GM12891 (cell line): ENCODE measurements around the gene DSTN.

Experiments used
- PAX5 ChIP-seq: IDR thresholded peaks from 2 replicates; pipeline ENCODE4 v1.6.1; 2011; ENCODE audit warnings: low read length, moderate library complexity, mild to moderate bottlenecking; ENCODE audit not compliant: insufficient read depth, severe bottlenecking
- POLR2A ChIP-seq: IDR thresholded peaks from 2 replicates; pipeline ENCODE4 v1.6.1; 2011; ENCODE audit warnings: low read depth, low read length, control low read depth
- POLR2AphosphoS5 ChIP-seq: IDR thresholded peaks from 2 replicates; pipeline ENCODE4 v1.6.1; 2011; ENCODE audit warnings: low read depth, low read length, control low read depth
- TAF1 ChIP-seq: IDR thresholded peaks from 2 replicates; pipeline ENCODE4 v1.6.1; 2011; ENCODE audit warnings: low read depth, low read length, control low read depth

DNA sequence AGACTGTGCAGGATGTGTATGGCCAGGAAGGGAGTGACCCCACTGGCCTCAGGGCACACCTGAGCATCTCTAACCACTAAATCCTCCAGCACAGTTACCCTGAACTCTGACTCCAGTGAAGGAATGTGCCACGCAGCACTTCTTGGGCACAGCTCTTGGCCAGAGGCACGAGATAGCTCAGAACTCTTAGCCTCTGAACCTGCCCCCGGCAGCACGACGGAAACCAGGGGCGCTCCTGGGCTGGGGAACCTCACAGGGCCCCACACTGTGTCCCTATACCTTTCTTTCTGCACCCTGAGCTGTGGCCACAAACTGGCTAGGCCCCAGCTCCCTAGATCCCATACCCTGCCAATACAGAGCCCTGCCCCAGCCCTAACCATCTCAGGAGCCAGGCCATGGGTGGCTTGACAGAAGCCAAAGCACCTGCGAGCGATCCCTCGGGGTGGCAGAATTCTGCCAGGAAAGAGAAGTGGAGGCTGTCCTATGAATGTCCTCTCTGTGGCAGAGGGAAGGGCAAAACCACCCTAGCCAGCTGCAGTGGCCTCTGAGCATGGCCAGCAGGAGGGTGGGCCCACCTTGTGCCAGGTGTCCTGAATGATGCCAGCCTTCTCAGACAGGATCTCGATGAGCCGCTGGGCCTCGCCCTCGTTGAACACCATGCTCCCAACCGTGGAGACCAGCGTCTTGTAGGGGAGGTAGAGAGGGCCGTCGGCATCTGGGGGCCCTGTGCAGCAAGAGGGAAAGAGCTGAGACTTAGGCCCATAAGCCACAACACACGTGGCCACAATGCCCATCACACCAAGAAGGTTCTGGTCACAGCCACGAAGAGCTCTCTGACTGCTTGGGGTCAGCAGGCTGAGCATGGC is 72.8 kb downstream of the DSTN start:
- no peak for TF ChIP-seq POLR2A
- TF ChIP-seq POLR2AphosphoS5: no peak
- no peak for TF ChIP-seq PAX5
- TF ChIP-seq TAF1: no peak
